GM12874 (cell line): ENCODE measurements around the gene KRTAP10-7.

Experiments
- TF ChIP-seq, protein P1 (sequence below): IDR thresholded peaks from 2 replicates; pipeline ENCODE4 v1.5.1; 2011; ENCODE audit warnings: low read depth, mild to moderate bottlenecking, control low read depth, low read length, moderate library complexity; ENCODE audit not compliant: insufficient read depth

KRTAP10-7 gene

DNA sequence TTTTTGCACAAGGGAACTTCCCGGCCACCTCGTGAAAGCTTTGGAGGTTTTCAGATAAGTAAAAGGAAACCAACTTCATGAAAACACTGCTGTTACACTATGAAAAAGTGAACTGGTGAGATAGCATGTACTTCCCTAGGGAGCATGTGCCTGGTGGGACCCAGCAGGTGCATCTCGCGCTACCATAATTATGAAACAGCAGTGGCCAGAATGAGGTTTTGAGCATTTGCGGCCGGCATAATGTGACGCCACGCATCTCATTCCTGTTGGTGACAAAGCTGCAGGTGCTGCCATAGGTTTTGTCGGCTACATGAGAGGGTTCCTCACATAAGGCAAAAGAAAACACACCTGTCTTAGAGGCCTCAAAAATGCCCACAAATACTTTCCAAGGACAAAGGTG, 43.5 kb upstream of the KRTAP10-7 start:
- TF ChIP-seq, protein P1, sequence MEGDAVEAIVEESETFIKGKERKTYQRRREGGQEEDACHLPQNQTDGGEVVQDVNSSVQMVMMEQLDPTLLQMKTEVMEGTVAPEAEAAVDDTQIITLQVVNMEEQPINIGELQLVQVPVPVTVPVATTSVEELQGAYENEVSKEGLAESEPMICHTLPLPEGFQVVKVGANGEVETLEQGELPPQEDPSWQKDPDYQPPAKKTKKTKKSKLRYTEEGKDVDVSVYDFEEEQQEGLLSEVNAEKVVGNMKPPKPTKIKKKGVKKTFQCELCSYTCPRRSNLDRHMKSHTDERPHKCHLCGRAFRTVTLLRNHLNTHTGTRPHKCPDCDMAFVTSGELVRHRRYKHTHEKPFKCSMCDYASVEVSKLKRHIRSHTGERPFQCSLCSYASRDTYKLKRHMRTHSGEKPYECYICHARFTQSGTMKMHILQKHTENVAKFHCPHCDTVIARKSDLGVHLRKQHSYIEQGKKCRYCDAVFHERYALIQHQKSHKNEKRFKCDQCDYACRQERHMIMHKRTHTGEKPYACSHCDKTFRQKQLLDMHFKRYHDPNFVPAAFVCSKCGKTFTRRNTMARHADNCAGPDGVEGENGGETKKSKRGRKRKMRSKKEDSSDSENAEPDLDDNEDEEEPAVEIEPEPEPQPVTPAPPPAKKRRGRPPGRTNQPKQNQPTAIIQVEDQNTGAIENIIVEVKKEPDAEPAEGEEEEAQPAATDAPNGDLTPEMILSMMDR, result no peak

DNA sequence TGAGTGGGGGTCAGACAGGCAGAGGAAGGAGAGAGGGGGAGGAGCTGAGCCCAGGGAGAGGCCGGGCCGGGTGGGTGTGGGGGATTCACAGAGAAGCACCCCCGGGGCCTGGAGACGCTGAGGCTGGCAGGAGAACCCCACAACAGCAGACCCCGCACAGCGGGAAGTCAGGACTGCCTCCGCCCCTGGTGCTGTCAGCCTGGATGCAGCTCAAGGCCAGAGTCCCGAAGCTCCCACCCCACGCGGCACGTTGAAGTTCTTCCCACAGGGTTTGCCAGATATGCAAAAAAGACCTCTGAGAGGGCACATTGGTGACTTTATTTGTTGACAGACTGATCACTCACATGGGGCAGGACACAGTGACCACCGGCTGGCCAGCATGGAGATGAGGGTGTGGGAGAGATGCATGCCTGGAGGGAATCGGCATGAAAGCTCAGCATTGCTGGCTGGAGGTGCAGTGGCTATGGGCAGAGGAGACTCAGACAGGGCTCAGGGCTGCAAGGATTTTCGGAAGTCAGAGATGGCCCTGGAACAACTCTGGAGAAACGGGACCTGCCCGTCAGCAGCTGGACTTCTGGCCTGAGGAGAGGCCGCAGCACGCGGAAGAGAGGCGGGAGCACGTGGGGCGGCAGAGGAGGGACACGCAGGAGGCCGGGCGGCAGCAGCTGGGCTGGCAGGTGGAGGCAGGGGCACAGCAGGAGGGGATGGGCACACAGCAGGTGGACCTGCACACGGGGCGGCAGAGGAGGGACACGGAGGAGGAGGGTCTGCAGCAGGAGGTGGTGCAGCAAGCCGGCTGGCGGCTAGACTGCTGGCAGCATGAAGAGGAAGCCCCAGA, 42.7 kb upstream of the KRTAP10-7 start:
- TF ChIP-seq, protein P1, result no peak

DNA sequence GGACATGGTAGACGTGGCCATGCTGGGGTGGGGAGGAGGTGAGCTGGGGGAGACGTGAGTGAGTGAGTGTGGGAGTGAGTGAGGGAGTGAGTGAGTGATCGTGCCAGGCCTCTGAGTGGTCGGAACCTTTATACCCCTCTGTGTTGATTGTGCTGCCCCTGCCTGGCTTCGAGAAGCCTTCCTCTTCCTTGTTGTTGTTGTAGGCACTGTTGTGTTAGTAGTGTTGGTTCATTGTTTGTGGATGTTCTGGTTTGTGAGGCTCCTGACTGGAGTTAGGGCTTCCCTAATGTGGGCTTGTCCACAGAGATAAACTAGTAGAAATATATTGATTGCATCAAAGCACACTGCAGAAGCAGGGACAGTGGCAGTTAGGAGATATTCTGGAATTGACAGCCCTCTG, 41.7 kb upstream of the KRTAP10-7 start, which contains the start of gene KRTAP10-3:
TSS of gene KRTAP10-3 (minus strand) at position 101 of the 400 bp plus-strand sequence. CDS start at position 21, 80 bp downstream.
- TF ChIP-seq, protein P1, result no peak

DNA sequence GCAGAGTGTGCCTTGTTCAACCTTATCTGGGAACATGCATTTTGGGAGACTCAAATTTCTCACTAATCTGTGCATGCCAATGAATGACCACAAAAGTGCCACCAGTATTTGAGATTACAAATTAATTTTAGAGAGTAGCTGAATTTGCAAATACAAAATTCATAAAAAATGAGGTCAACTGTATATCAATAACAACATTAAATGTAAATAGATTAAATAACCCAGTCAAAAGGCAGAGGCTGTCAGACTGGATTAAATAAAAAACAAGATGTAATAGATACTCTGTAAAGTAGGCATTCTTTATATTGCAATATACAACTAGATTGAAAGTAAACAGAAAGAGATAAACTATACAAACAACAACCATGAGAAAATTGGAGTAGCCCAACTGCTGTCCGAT, 36.3 kb upstream of the KRTAP10-7 start:
- TF ChIP-seq, protein P1, result no peak

DNA sequence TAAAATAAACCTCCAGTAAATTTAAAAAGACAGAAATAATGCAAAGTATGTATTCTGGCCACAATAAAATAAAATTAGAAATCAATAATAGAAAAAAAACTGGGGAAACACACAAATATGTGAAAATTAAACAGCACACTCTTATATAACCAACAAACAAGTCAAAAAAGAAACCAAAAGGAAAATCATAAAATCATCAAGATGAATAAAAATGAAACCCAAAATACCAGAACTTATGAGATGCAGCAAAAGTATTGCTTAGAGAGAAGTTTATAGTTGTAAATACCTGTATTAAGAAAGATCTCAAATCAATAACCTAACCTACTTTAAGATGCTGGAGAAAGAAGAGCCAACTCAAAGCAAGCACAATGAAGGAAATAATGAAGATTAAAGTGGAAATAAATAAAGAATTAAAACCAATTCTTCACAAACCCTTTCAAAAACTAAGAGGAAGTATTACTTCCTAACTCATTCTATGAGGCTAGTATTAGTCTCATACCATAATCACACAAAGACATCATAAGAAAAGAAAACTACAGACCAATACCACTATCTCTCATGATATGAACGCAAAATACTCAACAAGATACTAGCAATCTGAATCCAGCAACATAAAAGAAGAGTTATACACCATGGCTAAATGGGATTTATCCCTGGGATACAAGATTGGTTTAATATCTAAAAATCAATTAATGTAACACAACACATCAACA, 35.4 kb upstream of the KRTAP10-7 start:
- TF ChIP-seq, protein P1, result no peak

DNA sequence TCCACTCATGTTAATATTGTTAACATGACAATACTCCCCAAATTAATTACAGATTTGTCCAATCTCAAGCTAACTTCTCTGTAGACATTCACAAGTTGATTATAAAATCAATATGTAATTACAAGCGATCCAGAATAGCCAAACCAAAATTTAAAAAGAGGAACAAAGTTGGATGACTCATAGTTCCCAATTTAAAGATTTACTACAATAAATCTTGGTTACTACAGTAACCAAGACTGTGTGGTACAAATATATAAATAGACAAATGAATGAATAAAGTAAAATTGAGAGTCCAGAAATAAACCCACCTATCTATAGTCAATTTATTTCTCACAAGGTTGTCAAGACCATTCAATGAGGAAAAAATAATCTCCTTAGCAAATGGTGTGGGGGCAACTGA, 34.0 kb upstream of the KRTAP10-7 start:
- TF ChIP-seq, protein P1, result no peak

DNA sequence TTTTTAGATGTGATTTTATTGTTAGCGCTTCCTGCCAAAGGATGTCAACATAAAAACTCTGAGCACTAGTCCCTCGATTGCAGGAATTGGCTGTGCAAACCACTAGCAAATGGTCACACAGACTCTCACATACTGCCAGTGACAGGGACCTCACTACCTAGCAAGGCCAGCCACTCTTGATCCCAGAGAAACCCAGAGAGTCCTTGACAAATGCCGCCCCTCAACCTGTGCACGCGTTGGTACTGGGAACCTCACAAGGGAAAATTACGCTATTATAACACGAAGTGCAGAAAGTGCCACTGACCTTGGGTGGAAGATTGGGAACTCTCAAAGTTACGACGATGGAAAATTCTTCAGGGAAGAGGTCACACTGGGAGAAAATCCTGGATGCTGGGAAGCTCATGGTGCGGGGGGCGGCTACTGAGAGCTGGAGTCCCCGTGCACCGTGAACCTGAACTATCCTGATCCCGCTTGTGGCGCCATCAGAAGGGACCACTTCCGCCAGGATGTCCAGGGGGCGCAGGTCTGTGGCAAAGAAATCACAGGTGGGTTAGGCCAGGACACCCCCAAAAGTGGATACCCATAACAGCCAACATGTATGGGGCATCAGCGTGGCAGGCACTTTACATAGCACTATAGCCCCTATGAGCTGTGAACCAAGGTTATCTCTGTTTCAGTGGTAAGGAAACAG, 32.8 kb upstream of the KRTAP10-7 start:
- TF ChIP-seq, protein P1, result no peak
